GM21619 (cell line): ENCODE results near the gene UQCC3.
"Not testable (repeated sequence)": the region's sequence is repeated elsewhere in the genome, so short reads cannot be mapped to it uniquely, and the experiment has no call there.

Experiments used
- ATAC-seq: cut with Tn5 transposase; IDR thresholded peaks from one replicate; pipeline ENCODE4 v1.9.1; 2021; ENCODE audit not compliant: unreplicated experiment

Gene UQCC3, protein sequence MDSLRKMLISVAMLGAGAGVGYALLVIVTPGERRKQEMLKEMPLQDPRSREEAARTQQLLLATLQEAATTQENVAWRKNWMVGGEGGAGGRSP

DNA sequence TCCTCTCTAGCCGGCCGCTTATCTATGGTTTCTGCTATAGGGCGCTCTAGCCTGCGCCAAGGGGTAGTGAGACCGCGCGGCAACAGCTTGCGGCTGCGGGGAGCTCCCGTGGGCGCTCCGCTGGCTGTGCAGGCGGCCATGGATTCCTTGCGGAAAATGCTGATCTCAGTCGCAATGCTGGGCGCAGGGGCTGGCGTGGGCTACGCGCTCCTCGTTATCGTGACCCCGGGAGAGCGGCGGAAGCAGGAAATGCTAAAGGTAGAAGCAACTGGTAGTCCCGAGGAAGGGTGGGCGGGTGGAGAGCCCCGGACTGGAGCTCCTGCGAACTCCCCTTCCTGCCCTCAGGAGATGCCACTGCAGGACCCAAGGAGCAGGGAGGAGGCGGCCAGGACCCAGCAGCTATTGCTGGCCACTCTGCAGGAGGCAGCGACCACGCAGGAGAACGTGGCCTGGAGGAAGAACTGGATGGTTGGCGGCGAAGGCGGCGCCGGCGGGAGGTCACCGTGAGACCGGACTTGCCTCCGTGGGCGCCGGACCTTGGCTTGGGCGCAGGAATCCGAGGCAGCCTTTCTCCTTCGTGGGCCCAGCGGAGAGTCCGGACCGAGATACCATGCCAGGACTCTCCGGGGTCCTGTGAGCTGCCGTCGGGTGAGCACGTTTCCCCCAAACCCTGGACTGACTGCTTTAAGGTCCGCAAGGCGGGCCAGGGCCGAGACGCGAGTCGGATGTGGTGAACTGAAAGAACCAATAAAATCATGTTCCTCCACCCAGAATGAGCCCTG lies at the start of gene UQCC3, which contains the start of gene LBHD1:
UQCC3 (plus strand) TSS at position 66 of the 782 bp plus-strand sequence; CDS start at position 139, 73 bp downstream.
LBHD1 (minus strand) TSS at position 660 of the 782 bp plus-strand sequence. CDS start 2,236 bp downstream, outside the sequence.
- ATAC-seq, result peak; percentile 49

- no peak for ATAC-seq
Observed at GRCh38 chr11:62622476-62623089, 48.9 kb upstream of the UQCC3 start.

DNA sequence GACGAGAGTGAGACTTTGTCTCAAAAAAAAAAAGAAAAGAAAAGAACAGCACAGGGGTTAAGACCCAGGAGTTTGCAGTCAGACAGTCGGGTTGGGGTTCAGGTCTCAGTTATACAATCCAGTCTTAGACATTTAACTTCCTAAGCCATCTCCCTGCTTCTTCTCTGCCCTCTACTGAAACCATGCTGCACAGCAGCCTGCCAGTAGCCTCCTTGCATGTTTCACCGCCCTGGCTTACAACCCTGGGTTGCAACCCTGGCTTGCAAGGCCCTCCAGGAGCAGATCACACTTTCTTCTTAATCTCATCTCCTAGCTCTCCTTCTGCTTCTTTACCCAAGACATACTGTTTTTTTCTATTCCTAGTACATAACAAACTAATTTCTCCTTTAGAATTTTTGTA lies 43.8 kb upstream of the UQCC3 start:
- no peak for ATAC-seq

DNA sequence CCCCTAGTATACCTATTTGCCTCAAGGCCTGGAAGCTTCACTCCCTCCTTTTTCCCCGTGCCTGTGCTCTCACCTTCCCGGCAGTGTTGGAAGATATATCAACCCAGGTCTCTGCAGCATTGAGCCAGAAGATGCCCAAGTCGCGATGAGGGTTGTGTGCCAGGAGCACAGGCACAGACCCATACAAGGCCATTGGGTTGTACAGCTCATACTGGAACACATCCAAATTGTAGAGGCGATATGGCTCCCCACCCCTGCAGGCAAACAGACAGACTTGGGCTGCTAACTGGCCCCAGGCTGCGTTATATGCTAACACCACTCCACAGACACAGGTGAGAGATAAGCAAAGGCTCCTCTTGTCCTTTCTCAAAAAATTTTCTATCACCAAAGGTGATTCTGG lies 39.0 kb upstream of the UQCC3 start:
- ATAC-seq, result no peak

GRCh38 chr11:62644220-62644619 lies 27.3 kb upstream of the UQCC3 start:
- ATAC-seq, result no peak

GRCh38 chr11:62645671-62645945 lies 25.9 kb upstream of the UQCC3 start:
- no peak for ATAC-seq

GRCh38 chr11:62645946-62646824 lies 25.3 kb upstream of the UQCC3 start, which contains the start of gene GANAB:
Gene GANAB, minus strand, starts transcription at chr11:62646613. Its CDS starts 14 bp downstream, at chr11:62646599.
- ATAC-seq, result peak; percentile 93

DNA sequence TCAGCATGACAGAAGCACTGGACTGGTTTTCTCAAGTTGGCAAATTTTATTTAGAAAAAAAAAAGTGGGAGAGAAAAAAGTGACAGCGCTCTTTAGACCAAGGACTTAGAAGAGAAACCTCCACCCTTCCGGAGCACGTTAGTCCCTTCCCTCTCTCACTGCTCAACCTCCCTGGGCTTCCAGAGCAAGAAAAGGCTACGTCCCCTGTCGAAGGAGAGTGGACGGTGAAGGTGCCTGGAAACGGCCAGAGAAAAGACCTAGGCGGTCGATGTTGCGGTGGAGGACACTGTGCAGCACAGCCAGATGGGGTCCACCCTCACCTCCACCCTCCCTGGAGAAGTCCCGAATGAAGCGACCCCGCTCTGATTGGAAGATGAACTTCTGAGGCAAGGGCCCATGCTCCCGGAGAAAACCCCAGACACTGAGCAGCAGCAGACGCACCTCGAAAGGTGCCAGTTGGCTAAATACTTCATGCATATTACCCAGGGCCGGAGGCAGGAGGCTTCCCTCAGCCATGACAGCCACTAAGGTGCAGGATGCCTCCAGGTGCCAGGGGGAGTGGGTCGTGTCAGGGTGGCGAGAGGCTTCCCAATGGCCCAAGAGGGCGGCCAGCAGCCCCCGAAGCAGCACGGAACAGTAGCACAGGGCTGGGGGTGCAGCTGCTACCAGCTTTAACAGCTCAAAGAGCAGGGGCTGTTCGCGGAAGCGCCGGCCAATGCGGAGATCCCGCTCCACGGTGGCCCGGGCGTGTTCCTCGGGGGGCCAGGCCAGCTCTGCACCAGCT lies 24.5 kb upstream of the UQCC3 start:
- ATAC-seq, result no peak

DNA sequence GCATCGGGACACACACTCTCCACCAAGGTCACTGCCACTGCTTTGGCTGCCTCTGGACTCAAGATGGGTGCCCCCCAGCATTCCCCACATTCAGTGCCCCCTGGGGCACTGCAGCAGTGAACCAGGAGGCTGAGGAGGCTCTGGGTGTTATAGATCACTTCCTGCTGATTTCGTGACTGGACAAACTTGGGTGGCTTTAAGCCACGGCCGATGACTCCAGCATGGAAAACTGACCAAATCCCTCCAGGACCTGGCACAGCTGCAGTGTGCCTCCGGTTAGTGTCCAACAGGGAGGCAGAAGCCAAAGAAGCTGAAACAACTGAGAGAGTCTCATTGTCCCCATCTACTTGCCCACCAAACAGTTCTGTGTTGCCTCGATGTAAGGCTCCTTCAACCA lies 23.9 kb upstream of the UQCC3 start:
- ATAC-seq, result no peak

GRCh38 chr11:62648185-62648966 lies 23.1 kb upstream of the UQCC3 start:
- ATAC-seq, result no peak

DNA sequence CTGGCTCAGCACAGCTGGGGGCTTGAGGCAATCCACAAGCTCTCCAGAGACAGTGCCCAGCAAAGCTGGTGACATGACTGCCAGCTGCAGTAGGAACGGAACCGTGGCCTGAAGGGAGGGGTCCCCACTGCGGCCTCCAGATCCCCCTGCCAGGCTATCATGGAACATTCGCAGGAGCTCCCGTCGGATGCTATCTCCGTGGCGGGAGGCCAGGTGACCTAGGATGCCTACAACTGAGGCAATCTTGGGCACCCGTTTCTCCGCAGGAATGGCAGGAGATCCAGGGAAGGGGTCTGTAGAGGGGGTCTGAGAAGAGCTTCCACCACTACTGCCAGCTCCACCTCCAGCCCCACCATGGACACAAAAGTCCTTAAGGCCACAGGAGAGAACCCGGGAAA lies 22.5 kb upstream of the UQCC3 start:
- no peak for ATAC-seq

DNA sequence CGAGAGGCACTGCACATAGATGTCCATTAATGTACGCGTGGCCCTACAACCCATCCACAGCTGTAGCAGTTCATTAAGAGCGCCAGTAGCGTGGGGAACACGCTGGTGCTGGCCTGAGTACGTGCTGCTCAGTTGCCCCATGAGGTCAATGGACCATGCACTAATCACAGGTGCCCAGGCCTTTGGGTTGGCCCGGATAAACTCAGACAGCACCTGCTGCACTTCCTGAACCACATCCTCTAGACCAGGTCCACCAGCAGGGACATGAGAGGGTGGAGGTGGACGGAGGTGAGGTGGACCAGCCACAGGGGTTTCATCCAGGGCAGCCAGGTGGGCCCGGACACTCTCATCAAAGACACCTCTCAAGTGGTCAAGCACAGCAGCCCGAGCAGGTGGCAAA lies 22.0 kb upstream of the UQCC3 start:
- ATAC-seq, result no peak

- ATAC-seq, result not testable (repeated sequence)
Observed at GRCh38 chr11:62650283-62650682, 21.2 kb upstream of the UQCC3 start.

DNA sequence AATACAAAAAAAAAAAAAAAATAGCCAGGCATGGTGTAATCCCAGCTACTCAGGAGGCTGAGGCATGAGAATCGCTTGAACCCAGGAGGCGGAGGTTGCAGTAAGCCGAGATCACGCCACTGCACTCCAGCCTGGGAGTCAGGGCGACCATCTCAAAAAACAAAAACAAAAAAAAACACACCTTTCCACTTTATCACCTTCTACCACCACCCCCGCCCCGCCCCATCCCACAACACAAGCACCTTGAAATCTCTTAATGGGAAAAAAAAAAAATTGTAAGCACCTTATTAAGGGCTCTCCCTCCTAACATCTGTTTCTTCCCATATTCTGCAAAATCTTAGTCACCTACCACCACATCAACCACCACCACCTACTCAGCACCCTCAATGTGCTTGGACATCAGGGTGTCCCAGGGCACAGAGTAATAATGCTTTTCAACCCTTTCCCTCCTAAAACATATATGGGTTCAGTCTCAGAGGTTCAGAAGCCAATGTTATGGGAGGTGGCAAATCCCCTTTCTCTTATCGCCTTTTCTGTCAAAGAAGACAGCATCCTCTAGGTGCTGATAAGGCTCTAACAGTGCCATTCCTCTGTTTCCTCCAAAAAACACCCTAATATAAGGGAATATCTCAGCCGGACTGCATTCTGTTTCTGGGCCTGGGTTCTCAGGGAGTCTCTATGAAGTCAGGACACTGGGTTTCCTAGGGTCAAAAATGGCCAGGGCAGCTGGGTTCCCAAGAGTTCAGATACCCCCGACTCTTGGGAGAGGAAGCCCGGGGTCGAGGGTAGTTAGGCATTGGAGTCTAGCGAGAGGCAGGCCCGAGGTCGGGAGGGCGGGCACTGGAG lies 19.1 kb upstream of the UQCC3 start:
- ATAC-seq, result peak; percentile 19

DNA sequence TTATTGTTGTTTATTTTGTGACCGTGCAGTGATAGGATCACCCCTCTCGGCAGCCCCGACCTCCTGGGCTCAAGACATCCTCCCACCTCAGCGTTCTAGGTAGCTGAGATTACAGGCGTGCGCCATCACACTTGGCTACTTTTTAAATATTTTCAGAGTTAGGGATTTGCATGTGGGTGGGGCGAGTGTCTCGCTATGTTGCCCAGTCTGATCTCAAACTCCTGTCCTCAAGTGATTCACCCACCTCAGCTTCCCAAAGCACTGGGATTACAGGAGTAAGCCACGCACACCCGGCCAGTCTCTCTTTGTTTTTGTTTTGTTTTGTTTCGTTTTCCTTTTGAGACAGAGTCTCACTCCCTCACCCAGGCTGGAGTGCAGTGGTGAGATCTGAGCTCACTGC lies 17.2 kb upstream of the UQCC3 start:
- ATAC-seq, result no peak

DNA sequence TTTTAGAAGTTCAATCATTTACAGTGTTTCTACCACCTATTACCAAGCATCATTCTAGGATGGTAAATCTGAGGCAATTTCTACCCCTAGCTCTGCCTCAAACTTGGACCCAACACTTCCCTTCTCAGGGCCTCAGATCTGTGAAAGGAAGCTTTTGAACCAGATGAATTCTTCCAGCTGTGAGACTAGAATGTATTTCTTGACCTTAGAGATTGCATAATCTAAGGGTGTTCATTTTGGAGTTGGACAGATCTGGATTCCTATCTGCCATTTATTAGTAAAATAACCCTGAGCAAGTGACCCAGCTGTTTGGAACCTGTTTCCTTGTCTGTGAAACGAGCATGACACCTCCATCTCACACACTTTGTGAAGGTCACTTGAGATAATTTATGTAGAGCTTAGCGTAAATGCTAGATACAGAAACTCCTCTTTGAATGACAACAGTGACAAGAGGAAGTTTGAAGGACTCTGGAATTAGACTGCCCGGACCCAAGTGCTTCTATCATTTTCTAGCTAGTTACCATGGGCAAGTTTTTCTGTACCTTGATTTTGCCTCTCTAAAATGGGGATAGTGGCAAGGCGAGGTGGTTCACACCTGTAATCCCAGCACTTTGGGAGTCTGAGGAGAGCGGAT lies 14.6 kb upstream of the UQCC3 start:
- no peak for ATAC-seq

GRCh38 chr11:62664405-62665074 lies 6.9 kb upstream of the UQCC3 start:
- ATAC-seq, result peak; percentile 24

GRCh38 chr11:62665075-62665598 lies 6.3 kb upstream of the UQCC3 start, which contains the start of the genes C11orf98 and CSKMT:
Gene C11orf98, minus strand, starts transcription at chr11:62665210. Its CDS starts 41 bp downstream, at chr11:62665169.
Gene CSKMT, plus strand, starts transcription at chr11:62665312. Its CDS starts 568 bp downstream, at chr11:62665880.
- peak; percentile 76 for ATAC-seq
